Measurements from ENCODE around the gene PPFIBP2. TPM values are rescaled to one million over a fixed set of nuclear protein-coding genes. Genes with fewer than 3 reads are reported as not detected.

PPFIBP2 gene
- total RNA-seq, 1 experiment from 2014 or later: 5.7 TPM

GRCh38 chr11:7584910-7585309 lies 71.1 kb downstream of the PPFIBP2 start:
- ATAC-seq (no peak), DNase-seq (ENCODE audit: low read depth, low spot score) (no peak)
- no peaks in the 10 kb centered on the region for H3K9me3 ChIP-seq (ENCODE audit: control insufficient read depth in 1 of 2, insufficient read depth in 1 of 2, low read depth in 1 of 2, low read length in 2 of 2)
- H3K9ac ChIP-seq (ENCODE audit: low read length): no peak overlapping the region
- H3K4me3 ChIP-seq (replicated peaks in 1 of 2; ENCODE audit: low read depth in 1 of 2, low read length in 2 of 2): no peak overlapping the region
- intact Hi-C loops (cut with micrococcal nuclease): no loop called here
- H3K9me2 ChIP-seq (ENCODE audit: insufficient read depth): no peaks in the 10 kb centered on the region
- no peaks in the 10 kb centered on the region for H3K36me3 ChIP-seq (ENCODE audit: control insufficient read depth in 1 of 2, insufficient read depth in 2 of 2, low read length in 2 of 2)
- no peak overlapping the region for H3K27ac ChIP-seq (ENCODE audit: low read depth, low read length)
- H3K4me1 ChIP-seq (ENCODE audit: control insufficient read depth in 1 of 2, insufficient read depth in 2 of 2, low read length in 2 of 2): no peaks in the 10 kb centered on the region
- TF ChIP-seq CBX3 (IDR thresholded peaks at IDR 0.05; ENCODE audit: low read depth) (no peak), RAD21 (IDR thresholded peaks at IDR 0.05; ENCODE audit: low read depth) (no peak), SP1 (IDR thresholded peaks at IDR 0.05; ENCODE audit: low read depth) (no peak), ZFX (IDR thresholded peaks at IDR 0.05) (no peak), SRF (IDR thresholded peaks at IDR 0.05; ENCODE audit: low read depth) (no peak), EGR1 (IDR thresholded peaks at IDR 0.05; ENCODE audit: low read depth) (no peak), EZH2phosphoT487 (IDR thresholded peaks at IDR 0.05; ENCODE audit: borderline replicate concordance) (no peak), JUND (IDR thresholded peaks at IDR 0.05) (no peak), TCF7L2 (IDR thresholded peaks at IDR 0.05; ENCODE audit: borderline replicate concordance, extremely low read depth, insufficient read depth, insufficient read length) (no peak), ZBTB33 (IDR thresholded peaks at IDR 0.05; ENCODE audit: extremely low read depth, insufficient replicate concordance, low read length) (no peak), ZNF274 (IDR thresholded peaks at IDR 0.05; ENCODE audit: low read depth, low read length) (no peak), CTCF (IDR thresholded peaks at IDR 0.05 in 2 of 3, conservative IDR thresholded peaks at IDR 0.05 in 1 of 3; ENCODE audit: borderline replicate concordance in 1 of 3, insufficient read depth in 1 of 3, low read depth in 2 of 3, low read length in 2 of 3) (no peak), ELF1 (IDR thresholded peaks at IDR 0.05; ENCODE audit: borderline replicate concordance, low read depth) (no peak), YY1 (IDR thresholded peaks at IDR 0.05; ENCODE audit: extremely low read depth, insufficient replicate concordance, low read depth, low read length) (no peak), POLR2AphosphoS5 (IDR thresholded peaks at IDR 0.05; ENCODE audit: low read depth, low read length) (no peak), CEBPB (IDR thresholded peaks at IDR 0.05; ENCODE audit: low read depth) (no peak), EZH2 (IDR thresholded peaks at IDR 0.05) (no peak), FOSL1 (IDR thresholded peaks at IDR 0.05; ENCODE audit: low read depth) (no peak)
- CTCF ChIA-PET: interaction anchor here (1.2 to 1.6 kb wide), 2 partner anchors 13 to 14 kb away, joined by 3 to 4 read pairs; no protein-coding TSS in a partner anchor
- H2AFZ ChIP-seq (ENCODE audit: low read depth, low read length, poor library complexity, severe bottlenecking): no peak overlapping the region
- RAD21 ChIA-PET (ENCODE audit: low non-redundant PET in 1 of 2, low total read pairs in 2 of 2, uncharacterized antibody in 2 of 2, unreplicated experiment in 2 of 2): no interaction called here
- peaks cover 17% of the 10 kb centered on the region; the same call in 1 of the 2 replicates for H3K27me3 ChIP-seq (ENCODE audit: insufficient read depth, low read length)
- no TSS peak for BruUV-seq (replicated peaks)
- H3K4me2 ChIP-seq (ENCODE audit: low read length): no peak overlapping the region
- no peaks in the 10 kb centered on the region for H4K20me1 ChIP-seq (ENCODE audit: insufficient read depth)
- POLR2A ChIA-PET: no interaction called here
- H3K79me2 ChIP-seq (ENCODE audit: insufficient read depth, low read length): no peaks in the 10 kb centered on the region

Data from HCT116 (cell line).